HepG2 (cell line): ENCODE measurements around the gene ALKBH2. TPM values are rescaled to one million over a fixed set of nuclear protein-coding genes. Genes with fewer than 3 reads are reported as not detected.
A peak's percentile ranks its signal among the peaks of the same experiment; 100 is the strongest.

ENCODE experiments used
- GATA4 ChIP-seq: sonication (generic); IDR thresholded peaks from 2 replicates; pipeline ENCODE4 v1.6.1; 2016; ENCODE audit warnings: antibody characterized with exemption, low read depth, borderline replicate concordance
- HDAC1 ChIP-seq: sonication (generic); formaldehyde crosslinking; IDR thresholded peaks from 2 replicates; pipeline ENCODE4 v1.5.1; 2020; ENCODE audit warnings: mild to moderate bottlenecking, missing genetic modification reagents
- HMGXB4 ChIP-seq, 2 experiments: sonication (generic) in 1 of 2; formaldehyde crosslinking in 1 of 2; IDR thresholded peaks; 2 replicates each; pipeline versions ENCODE4 v1.4.0 to v1.6.1; 2018 to 2020; ENCODE audit warnings: missing genetic modification reagents in 2 of 2, borderline replicate concordance in 1 of 2, low read depth in 1 of 2, mild to moderate bottlenecking in 1 of 2, missing biosample characterization in 1 of 2
- JDP2 ChIP-seq: sonication (generic); formaldehyde crosslinking; IDR thresholded peaks from 2 replicates; pipeline ENCODE4 v1.8.1; 2022; ENCODE audit warnings: missing genetic modification reagents, borderline replicate concordance
- KLF16 ChIP-seq, 2 experiments: sonication (generic) in 1 of 2; formaldehyde crosslinking in 1 of 2; IDR thresholded peaks; 2 replicates each; pipeline versions ENCODE4 v1.6.1 to v1.8.0; 2016 to 2023; ENCODE audit warnings: missing genetic modification reagents in 2 of 2, missing compliant biosample characterization in 1 of 2
- NR3C1 ChIP-seq: sonication (generic); formaldehyde crosslinking; IDR thresholded peaks from 2 replicates; pipeline ENCODE4 v1.4.0; 2020; ENCODE audit warnings: missing genetic modification reagents
- PTBP1 ChIP-seq: fragments of 200-400 bp; formaldehyde crosslinking; IDR thresholded peaks from 2 replicates; pipeline ENCODE4 v1.6.1; 2018; ENCODE audit warnings: low read length, low read depth; ENCODE audit not compliant: poor library complexity, severe bottlenecking
- SNAI1 ChIP-seq: sonication (generic); formaldehyde crosslinking; IDR thresholded peaks from 2 replicates; pipeline ENCODE4 v1.5.0; 2020; ENCODE audit warnings: mild to moderate bottlenecking, missing genetic modification reagents, borderline replicate concordance
- SPEN ChIP-seq: sonication (generic); formaldehyde crosslinking; IDR thresholded peaks from 2 replicates; pipeline ENCODE4 v1.5.1; 2020; ENCODE audit warnings: low read depth, mild to moderate bottlenecking, missing genetic modification reagents
- SRY ChIP-seq: sonication (generic); formaldehyde crosslinking; IDR thresholded peaks from 2 replicates; pipeline ENCODE4 v1.8.0; 2022; ENCODE audit warnings: mild to moderate bottlenecking, missing genetic modification reagents
- ZMAT3 ChIP-seq: sonication (generic); formaldehyde crosslinking; conservative IDR thresholded peaks from 2 replicates; pipeline ENCODE4 v1.7.0; 2021; ENCODE audit warnings: missing genetic modification reagents
- ZNF18 ChIP-seq: sonication (generic); formaldehyde crosslinking; IDR thresholded peaks from 2 replicates; pipeline ENCODE4 v1.8.0; 2022; ENCODE audit warnings: mild to moderate bottlenecking, missing genetic modification reagents; ENCODE audit not compliant: insufficient replicate concordance
- ZNF318 ChIP-seq: sonication (generic); formaldehyde crosslinking; IDR thresholded peaks from 2 replicates; pipeline ENCODE4 v1.4.0; 2020; ENCODE audit warnings: mild to moderate bottlenecking, missing genetic modification reagents
- ZNF431 ChIP-seq: sonication (generic); formaldehyde crosslinking; IDR thresholded peaks from 2 replicates; pipeline ENCODE4 v1.9.0; 2022; ENCODE audit warnings: missing genetic modification reagents, low read depth, mild to moderate bottlenecking, borderline replicate concordance
- ZNF547 ChIP-seq: sonication (generic); formaldehyde crosslinking; IDR thresholded peaks from 2 replicates; pipeline ENCODE4 v1.5.1; 2020; ENCODE audit warnings: mild to moderate bottlenecking, missing genetic modification reagents
- polyA plus RNA-seq, 8 experiments: library from polyadenylated mRNA; depleted of rRNA in 3 of 8; stranded (reverse) in 7 of 8; unstranded in 1 of 8; fragments of >200 nt; fragmentation: Illumina TruSeq in 4 of 8; extraction: Trizol in 4 of 8; gene quantifications; 2 replicates each; pipeline versions ENCODE4 v1.2.1 to v1.2.3, GENCODE V29; 2011 to 2016; ENCODE audit warnings: low read depth in 4 of 8, missing spikeins in 1 of 8, mixed read lengths in 1 of 8; ENCODE audit not compliant: insufficient read depth in 1 of 8
- total RNA-seq, 5 experiments: library from RNA; depleted of rRNA; stranded (reverse); fragments of >200 nt; fragmentation: Illumina TruSeq; extraction: Trizol; gene quantifications; 2 replicates each; pipeline ENCODE4 v1.2.3, GENCODE V29; 2016; ENCODE audit warnings: low read depth in 1 of 5

The ALKBH2 gene
- total and polyA plus RNA-seq, 2 of the 13 experiments (the other 11 are each of a cell fraction or from before 2014, with no cell fraction given), result 21.0 to 40.5 TPM

GRCh38 chr12:109097435-109098182, 4.3 kb upstream of the ALKBH2 start, which contains the start of gene UNG (continued):
- TF ChIP-seq KLF16 (CRISPR knock-in tag; IDR thresholded peaks at IDR 0.05) (no peak; a peak in 1 of 4 replicates), ZNF18 (CRISPR knock-in tag) (no peak), JDP2 (CRISPR knock-in tag) (0 out of 2 replicates have a peak, but pooled peaks have one; percentile 62), ZNF318 (no peak), ZMAT3 (CRISPR knock-in tag) (no peak; the same call in 1 of the 2 replicates), SRY (no peak), SNAI1 (CRISPR knock-in tag) (no peak), GATA4 (peak; percentile 26; the same call in 1 of the 2 replicates), SPEN (CRISPR knock-in tag) (0 out of 2 replicates have a peak, but pooled peaks have one; percentile 8), ZNF431 (CRISPR knock-in tag) (no peak), HDAC1 (CRISPR knock-in tag) (peak; percentile 95), ZNF547 (CRISPR knock-in tag) (peak; percentile 54; the same call in 1 of the 2 replicates), NR3C1 (CRISPR knock-in tag) (no peak), HMGXB4 (CRISPR knock-in tag; IDR thresholded peaks at IDR 0.05; ENCODE audit: borderline replicate concordance in 1 of 2, low read depth in 1 of 2) (no peak), PTBP1 (no peak)
